NT2/D1 (cell line): Measurements from ENCODE around the gene TMEM74B.

Source experiments
- DNase-seq: peaks from one replicate; pipeline ENCODE4 v3.0.0-alpha.2; 2011; ENCODE audit warnings: low read depth, low spot score
- H3K27me3 ChIP-seq: 2 replicates; pipeline ENCODE4 v1.6.0; 2011; ENCODE audit warnings: mild to moderate bottlenecking; ENCODE audit not compliant: insufficient read length, insufficient read depth
- H3K36me3 ChIP-seq: 2 replicates; pipeline ENCODE4 v1.6.1; 2011; ENCODE audit warnings: mild to moderate bottlenecking, low read length, mixed read lengths; ENCODE audit not compliant: insufficient read depth, insufficient read length
- H3K4me1 ChIP-seq: 2 replicates; pipeline ENCODE4 v1.5.1; 2011; ENCODE audit not compliant: insufficient read depth, insufficient read length
- H3K4me3 ChIP-seq: 2 replicates; pipeline ENCODE4 v1.5.1; 2011; ENCODE audit warnings: low read depth; ENCODE audit not compliant: insufficient read length
- H3K9ac ChIP-seq: 2 replicates; pipeline ENCODE4 v1.6.0; 2011; ENCODE audit warnings: low read depth; ENCODE audit not compliant: insufficient read length
- H3K9me3 ChIP-seq: 2 replicates; pipeline ENCODE4 v1.5.1; 2011; ENCODE audit warnings: mild to moderate bottlenecking, low read length; ENCODE audit not compliant: insufficient read depth
- SUZ12 ChIP-seq: IDR thresholded peaks from 2 replicates; pipeline ENCODE4 v1.6.1; 2011; ENCODE audit not compliant: insufficient read length, insufficient read depth; ENCODE audit errors: extremely low read depth
- YY1 ChIP-seq: IDR thresholded peaks from 2 replicates; pipeline ENCODE4 v1.6.1; 2011; ENCODE audit not compliant: insufficient read length, insufficient read depth
- ZNF274 ChIP-seq: IDR thresholded peaks from 2 replicates; pipeline ENCODE4 v1.6.1; 2011; ENCODE audit warnings: mild to moderate bottlenecking, low read depth, low read length

The TMEM74B gene

GRCh38 chr20:1199964-1200363 is 15.2 kb upstream of the TMEM74B start:
- no peak for TF ChIP-seq SUZ12
- no peak for TF ChIP-seq YY1
- no peak for TF ChIP-seq ZNF274
- no peaks in the 10 kb centered on the region for H3K36me3 ChIP-seq
- DNase-seq = no peak
- no peak overlapping the region for H3K4me3 ChIP-seq
- no peaks in the 10 kb centered on the region for H3K27me3 ChIP-seq
- no peak overlapping the region for H3K9ac ChIP-seq
- H3K9me3 ChIP-seq = no peaks in the 10 kb centered on the region
- H3K4me1 ChIP-seq = no peaks in the 10 kb centered on the region

GRCh38 chr20:1199212-1199873 is 14.6 kb upstream of the TMEM74B start:
- H3K4me3 ChIP-seq = no peak overlapping the region
- no peak overlapping the region for H3K9ac ChIP-seq
- no peak for DNase-seq
- no peak for TF ChIP-seq YY1
- no peak for TF ChIP-seq ZNF274
- no peak for TF ChIP-seq SUZ12
- no peaks in the 10 kb centered on the region for H3K9me3 ChIP-seq
- H3K4me1 ChIP-seq = no peaks in the 10 kb centered on the region
- H3K36me3 ChIP-seq = no peaks in the 10 kb centered on the region
- H3K27me3 ChIP-seq = no peaks in the 10 kb centered on the region

GRCh38 chr20:1198751-1199150 is 14.0 kb upstream of the TMEM74B start:
- DNase-seq = no peak

GRCh38 chr20:1197801-1198200 is 13.0 kb upstream of the TMEM74B start:
- Histone ChIP-seq H3K4me3 (no peak overlapping the region), H3K27me3 (no peaks in the 10 kb centered on the region), H3K9me3 (no peaks in the 10 kb centered on the region), H3K36me3 (no peaks in the 10 kb centered on the region), H3K4me1 (no peaks in the 10 kb centered on the region), H3K9ac (no peak overlapping the region)
- no peak for DNase-seq
- no peak for TF ChIP-seq SUZ12
- no peak for TF ChIP-seq ZNF274
- no peak for TF ChIP-seq YY1

More at GRCh38 chr20:1198751-1199150, 14.0 kb upstream of the TMEM74B start:
- H3K36me3 ChIP-seq = no peaks in the 10 kb centered on the region
- no peak for TF ChIP-seq ZNF274
- TF ChIP-seq SUZ12 = no peak
- TF ChIP-seq YY1 = no peak
- no peaks in the 10 kb centered on the region for H3K4me1 ChIP-seq
- H3K27me3 ChIP-seq = no peaks in the 10 kb centered on the region
- no peak overlapping the region for H3K4me3 ChIP-seq
- H3K9me3 ChIP-seq = no peaks in the 10 kb centered on the region
- no peak overlapping the region for H3K9ac ChIP-seq

- TF ChIP-seq SUZ12 (no peak), ZNF274 (no peak), YY1 (no peak)
- Histone ChIP-seq H3K9me3 (no peaks in the 10 kb centered on the region), H3K36me3 (no peaks in the 10 kb centered on the region), H3K4me1 (no peaks in the 10 kb centered on the region), H3K9ac (no peak overlapping the region), H3K27me3 (no peaks in the 10 kb centered on the region), H3K4me3 (no peak overlapping the region)
- no peak for DNase-seq
Observed at GRCh38 chr20:1196634-1197033, 11.9 kb upstream of the TMEM74B start.

- Histone ChIP-seq H3K36me3 (no peaks in the 10 kb centered on the region), H3K4me3 (no peak overlapping the region), H3K9me3 (no peaks in the 10 kb centered on the region), H3K27me3 (no peaks in the 10 kb centered on the region), H3K9ac (no peak overlapping the region), H3K4me1 (no peaks in the 10 kb centered on the region)
- no peak for DNase-seq
- TF ChIP-seq YY1 = no peak
- TF ChIP-seq SUZ12 = no peak
- no peak for TF ChIP-seq ZNF274
Observed at GRCh38 chr20:1195226-1195625, 10.4 kb upstream of the TMEM74B start.

- Histone ChIP-seq H3K9me3 (no peaks in the 10 kb centered on the region), H3K4me1 (peaks cover 3% of the 10 kb centered on the region)
- no peak for DNase-seq
Observed at GRCh38 chr20:1191299-1191698, 6.5 kb upstream of the TMEM74B start.

GRCh38 chr20:1190847-1191246 is 6.1 kb upstream of the TMEM74B start:
- no peak overlapping the region for H3K9ac ChIP-seq
- no peak for DNase-seq
- H3K27me3 ChIP-seq = no peaks in the 10 kb centered on the region
- H3K4me1 ChIP-seq = peaks cover 3% of the 10 kb centered on the region
- no peak overlapping the region for H3K4me3 ChIP-seq
- H3K9me3 ChIP-seq = no peaks in the 10 kb centered on the region
- H3K36me3 ChIP-seq = no peaks in the 10 kb centered on the region
- TF ChIP-seq YY1 (no peak), SUZ12 (no peak), ZNF274 (no peak)

More at GRCh38 chr20:1191299-1191698, 6.5 kb upstream of the TMEM74B start:
- H3K27me3 ChIP-seq = no peaks in the 10 kb centered on the region
- H3K4me3 ChIP-seq = no peak overlapping the region
- H3K9ac ChIP-seq = no peak overlapping the region
- TF ChIP-seq SUZ12 (no peak), ZNF274 (no peak), YY1 (no peak)
- no peaks in the 10 kb centered on the region for H3K36me3 ChIP-seq
